Right atrium auricular region (tissue), 2 donors: ENCODE results near the gene F8. TPM values are rescaled to one million over a fixed set of nuclear protein-coding genes. Genes with fewer than 3 reads are reported as not detected.
A peak's percentile ranks its signal among the peaks of the same experiment; 100 is the strongest.

ENCODE experiments used
- DNase-seq: peaks from one replicate; pipeline ENCODE4 v3.0.0-alpha.2; 2019; ENCODE audit warnings: low spot score
- H3K27ac ChIP-seq, 2 donors: fragments of 200-600 bp; sonication (generic); 1 replicate in 1 of 2; 2 replicates in 1 of 2; pipeline ENCODE4 v1.5.1; 2016 to 2019
- H3K27me3 ChIP-seq, 2 donors: fragments of 200-600 bp; sonication (generic); one replicate each; pipeline versions ENCODE4 v1.5.1 to v1.6.0; 2017 to 2019
- H3K36me3 ChIP-seq: fragments of 200-600 bp; sonication (generic); one replicate; pipeline ENCODE4 v1.5.1; 2016
- H3K4me1 ChIP-seq, 2 donors: fragments of 200-600 bp; sonication (generic); one replicate each; pipeline versions ENCODE4 v1.5.1 to v1.6.0; 2017 to 2019
- H3K4me3 ChIP-seq, 2 donors: fragments of 200-600 bp; sonication (generic); 1 replicate in 1 of 2; 2 replicates in 1 of 2; pipeline ENCODE4 v1.5.1; 2017 to 2019; ENCODE audit warnings: mild to moderate bottlenecking in 1 of 2, moderate library complexity in 1 of 2
- H3K9me3 ChIP-seq, 2 donors: fragments of 200-600 bp; sonication (generic); one replicate each; pipeline ENCODE4 v1.5.1; 2019
- total RNA-seq, 2 donors: library from RNA; depleted of rRNA; stranded (reverse); fragments of >200 nt; gene quantifications; one replicate each; pipeline ENCODE4 v1.1.0, GENCODE V29; 2016
- TF ChIP-seq, protein P1 (sequence below), 2 donors: fragments of 200-600 bp; sonication (generic); IDR thresholded peaks; one replicate each; pipeline ENCODE4 v1.5.1; 2019; ENCODE audit warnings: antibody characterized with exemption in 2 of 2

F8 gene
- 10 to 100 TPM; 41.2 to 42.9 TPM for total RNA-seq

DNA sequence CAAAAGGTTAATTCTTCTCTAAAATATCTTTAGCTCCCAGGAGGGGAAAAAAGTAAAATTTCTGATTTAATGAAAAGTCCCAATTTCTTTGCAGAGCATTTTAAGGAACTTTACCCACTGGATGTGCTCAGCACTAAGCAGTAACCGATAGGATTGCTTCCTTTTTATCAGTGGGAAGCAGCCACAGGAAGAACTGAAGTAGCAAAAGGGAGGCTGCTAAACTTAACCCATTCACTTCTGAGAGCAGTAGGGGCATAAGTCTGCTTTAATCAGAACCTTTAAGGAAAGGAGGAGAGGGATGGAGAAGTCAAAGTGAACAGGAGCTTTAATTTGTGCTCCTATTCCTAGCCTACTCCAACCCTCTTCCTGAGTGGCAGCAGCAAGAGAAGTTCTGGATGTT, at the start of gene F8:
Gene F8 (minus strand): TSS at position 139 of the 400 bp plus-strand sequence. CDS start 171 bp downstream, outside the sequence.
- Histone ChIP-seq H3K9me3 (no peaks in the 10 kb centered on the region), H3K4me3 (peak within 1 kb of the TSS; percentile 16 to 27), H3K27me3 (no peaks in the 10 kb centered on the region), H3K27ac (peak within 1 kb of the TSS in 1 of 2 donors; percentile 35), H3K4me1 (no peaks in the 10 kb centered on the region), H3K36me3 (no peaks in the 10 kb centered on the region)
- TF ChIP-seq, protein P1, sequence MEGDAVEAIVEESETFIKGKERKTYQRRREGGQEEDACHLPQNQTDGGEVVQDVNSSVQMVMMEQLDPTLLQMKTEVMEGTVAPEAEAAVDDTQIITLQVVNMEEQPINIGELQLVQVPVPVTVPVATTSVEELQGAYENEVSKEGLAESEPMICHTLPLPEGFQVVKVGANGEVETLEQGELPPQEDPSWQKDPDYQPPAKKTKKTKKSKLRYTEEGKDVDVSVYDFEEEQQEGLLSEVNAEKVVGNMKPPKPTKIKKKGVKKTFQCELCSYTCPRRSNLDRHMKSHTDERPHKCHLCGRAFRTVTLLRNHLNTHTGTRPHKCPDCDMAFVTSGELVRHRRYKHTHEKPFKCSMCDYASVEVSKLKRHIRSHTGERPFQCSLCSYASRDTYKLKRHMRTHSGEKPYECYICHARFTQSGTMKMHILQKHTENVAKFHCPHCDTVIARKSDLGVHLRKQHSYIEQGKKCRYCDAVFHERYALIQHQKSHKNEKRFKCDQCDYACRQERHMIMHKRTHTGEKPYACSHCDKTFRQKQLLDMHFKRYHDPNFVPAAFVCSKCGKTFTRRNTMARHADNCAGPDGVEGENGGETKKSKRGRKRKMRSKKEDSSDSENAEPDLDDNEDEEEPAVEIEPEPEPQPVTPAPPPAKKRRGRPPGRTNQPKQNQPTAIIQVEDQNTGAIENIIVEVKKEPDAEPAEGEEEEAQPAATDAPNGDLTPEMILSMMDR (IDR thresholded peaks at IDR 0.05): no peak
- DNase-seq: no peak

GRCh38 chrX:155071694-155072280, 49.3 kb upstream of the F8 start:
- Histone ChIP-seq H3K9me3 (no peaks in the 10 kb centered on the region), H3K4me3 (peak overlapping the region; percentile 51 to 55), H3K4me1 (no peaks in the 10 kb centered on the region), H3K36me3 (no peaks in the 10 kb centered on the region), H3K27ac (peak overlapping the region; percentile 70 to 78), H3K27me3 (no peaks in the 10 kb centered on the region)
- no peak for DNase-seq
- TF ChIP-seq, protein P1 (IDR thresholded peaks at IDR 0.05): no peak

DNA sequence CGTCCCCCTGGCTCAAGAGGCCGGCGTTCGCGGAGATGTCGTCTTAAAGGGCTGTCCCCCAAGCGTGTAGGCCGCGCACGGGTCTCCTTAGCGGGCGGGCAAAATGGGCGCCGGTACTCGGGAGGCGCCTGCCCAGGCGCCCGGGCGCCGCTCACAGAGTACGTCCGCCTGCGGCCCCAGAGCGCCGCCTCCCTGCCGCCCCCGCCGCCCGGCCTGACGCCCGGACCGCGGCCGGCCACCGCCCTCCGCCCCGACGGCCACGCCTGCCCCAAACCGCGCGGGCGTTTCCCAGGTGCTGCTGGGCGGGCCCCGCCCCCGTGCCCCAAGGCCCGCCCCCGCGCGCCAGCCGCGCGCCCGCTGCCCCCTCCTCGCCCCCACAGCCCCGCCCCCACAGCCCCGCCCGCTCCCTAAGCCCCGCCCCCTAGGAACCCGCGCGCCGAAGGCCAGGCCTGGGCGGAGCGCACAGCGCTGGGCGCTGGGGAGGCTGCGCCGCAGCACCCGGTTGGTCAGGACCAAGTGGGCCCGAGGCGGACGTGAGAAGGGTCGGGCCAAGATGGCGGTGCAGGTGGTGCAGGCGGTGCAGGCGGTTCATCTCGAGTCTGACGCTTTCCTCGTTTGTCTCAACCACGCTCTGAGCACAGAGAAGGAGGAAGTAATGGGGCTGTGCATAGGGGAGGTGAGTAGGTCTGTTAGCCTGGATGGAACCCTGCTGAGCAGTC, 48.6 kb upstream of the F8 start, which contains the start of the genes BRCC3, CMC4 and MTCP1:
Gene BRCC3 (plus strand): TSS at position 534 of the 719 bp plus-strand sequence. CDS start 20 bp downstream, at position 554.
Gene CMC4 (minus strand): TSS at position 162 of the 719 bp plus-strand sequence. CDS start 7,113 bp downstream, outside the sequence.
Gene MTCP1 (minus strand): TSS at position 162 of the 719 bp plus-strand sequence. CDS start 5,126 bp downstream, outside the sequence.
- H3K27me3 ChIP-seq: no peaks in the 10 kb centered on the region
- TF ChIP-seq, protein P1 (IDR thresholded peaks at IDR 0.05): no peak
- DNase-seq: peak; percentile 67
- H3K4me1 ChIP-seq: no peaks in the 10 kb centered on the region
- peak within 1 kb of the TSS; percentile 84 to 87 for H3K27ac ChIP-seq
- H3K36me3 ChIP-seq: no peaks in the 10 kb centered on the region
- H3K4me3 ChIP-seq: peak within 1 kb of the TSS; percentile 58 to 63
- no peaks in the 10 kb centered on the region for H3K9me3 ChIP-seq

DNA sequence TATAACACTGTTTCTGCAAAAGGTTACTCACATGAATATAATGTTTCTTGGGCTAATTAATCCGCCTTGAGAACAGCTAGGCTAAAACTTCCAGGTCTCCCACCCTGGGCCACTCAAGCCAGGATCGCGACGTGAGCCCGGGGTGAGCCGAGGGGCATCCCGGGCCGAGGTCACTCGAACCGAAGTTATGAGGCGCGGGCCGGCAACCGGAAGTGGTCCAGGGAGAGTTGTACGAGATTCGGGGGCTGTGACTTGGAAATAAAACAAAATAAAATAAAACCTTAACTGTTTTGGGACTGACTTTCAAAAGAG, 48.1 kb upstream of the F8 start:
- TF ChIP-seq, protein P1 (IDR thresholded peaks at IDR 0.05): no peak
- DNase-seq: no peak
- H3K4me1 ChIP-seq: no peaks in the 10 kb centered on the region
- H3K27me3 ChIP-seq: no peaks in the 10 kb centered on the region
- no peaks in the 10 kb centered on the region for H3K9me3 ChIP-seq
- peak overlapping the region; percentile 58 to 63 for H3K4me3 ChIP-seq
- peak overlapping the region; percentile 84 to 87 for H3K27ac ChIP-seq
- no peaks in the 10 kb centered on the region for H3K36me3 ChIP-seq

DNA sequence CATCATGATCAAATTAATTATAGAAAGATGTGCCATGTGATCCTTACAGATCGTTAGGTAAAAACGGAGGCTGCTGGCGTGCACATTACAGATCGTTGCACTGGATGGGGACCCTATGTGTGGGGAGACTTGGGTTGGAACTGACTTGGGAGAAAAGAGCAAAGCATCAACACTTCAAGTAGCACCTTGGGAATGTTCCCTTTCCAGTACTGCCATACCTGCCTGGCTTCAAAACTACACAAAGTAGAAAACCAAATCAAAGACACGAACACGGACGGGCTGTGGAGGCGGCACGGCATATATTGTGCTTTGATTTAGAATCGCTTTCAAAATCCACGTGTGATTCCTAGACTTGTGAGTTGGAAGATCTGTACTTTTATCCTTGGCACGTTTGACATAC, 47.5 kb upstream of the F8 start:
- Histone ChIP-seq H3K9me3 (no peaks in the 10 kb centered on the region), H3K4me1 (no peaks in the 10 kb centered on the region), H3K27ac (peak overlapping the region; percentile 84 to 87), H3K36me3 (no peaks in the 10 kb centered on the region), H3K27me3 (no peaks in the 10 kb centered on the region), H3K4me3 (peak overlapping the region; percentile 58 to 63)
- DNase-seq: no peak
- TF ChIP-seq, protein P1 (IDR thresholded peaks at IDR 0.05): no peak
